Activated naive CD4-positive, alpha-beta T cell treated with anti-CD3 and anti-CD28 coated beads, Interleukin-2, amount 50 U/mL, for 16 hours (primary cell): ENCODE results near the gene CNTNAP5.

Source experiments
- DNase-seq: peaks from one replicate; pipeline ENCODE4 v3.0.0-alpha.2; 2020

CNTNAP5 gene

DNA sequence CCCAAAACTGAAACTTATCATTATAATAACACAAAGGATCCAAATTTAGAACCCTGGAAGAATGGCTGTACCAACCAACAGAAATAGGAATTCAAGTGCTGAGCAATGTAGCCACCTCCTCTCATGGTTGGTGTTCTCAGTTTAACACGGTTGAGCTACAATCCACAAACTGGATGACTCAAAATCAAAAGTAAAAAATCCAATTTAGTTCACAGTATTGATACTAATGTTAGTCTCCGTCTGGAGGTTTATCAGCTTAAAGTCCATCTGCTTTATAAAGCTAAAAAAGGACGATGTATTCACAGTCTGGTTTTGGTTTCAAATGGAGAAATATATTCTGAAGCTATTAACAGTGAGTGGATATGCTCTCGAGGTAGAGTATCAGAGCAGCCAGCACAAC is 40.5 kb downstream of the CNTNAP5 start:
- no peak for DNase-seq

DNA sequence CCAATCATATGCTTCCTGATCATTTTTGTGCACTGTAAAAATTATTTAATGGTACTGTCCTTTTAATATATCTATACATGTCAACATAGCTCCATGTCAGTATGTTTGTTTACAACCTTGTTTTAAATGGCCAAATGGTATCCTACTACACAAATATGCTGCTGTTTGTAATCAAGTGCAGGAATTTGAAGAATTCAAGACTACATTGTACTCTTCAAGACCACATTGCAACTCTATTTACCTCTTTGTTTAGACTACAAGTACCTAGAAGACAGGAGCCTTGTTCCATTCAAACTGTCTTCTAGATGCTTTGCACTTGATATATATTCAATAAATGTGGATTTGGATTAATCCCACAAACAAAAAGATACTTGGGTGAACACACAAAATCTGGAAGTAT is 41.7 kb downstream of the CNTNAP5 start:
- no peak for DNase-seq

DNA sequence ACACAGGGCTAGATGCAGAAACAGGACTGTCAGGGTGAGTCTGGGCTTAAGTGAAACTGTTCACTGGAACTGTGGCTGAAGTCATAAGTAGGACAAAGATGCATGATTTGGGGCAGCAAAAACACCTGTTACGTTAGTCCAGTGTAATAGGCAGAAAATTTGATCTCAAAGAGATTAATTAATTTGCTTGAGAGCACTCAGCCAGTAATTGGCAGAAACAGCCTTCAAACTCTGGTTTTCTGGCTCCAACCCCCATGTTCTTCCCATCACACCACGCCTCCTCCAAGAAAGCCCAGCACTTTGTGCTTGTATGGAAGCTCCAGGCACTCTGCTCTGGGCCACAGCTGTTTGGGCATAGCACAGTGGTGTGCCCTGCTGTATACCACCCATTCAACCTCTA is 54.0 kb downstream of the CNTNAP5 start:
- no peak for DNase-seq

DNA sequence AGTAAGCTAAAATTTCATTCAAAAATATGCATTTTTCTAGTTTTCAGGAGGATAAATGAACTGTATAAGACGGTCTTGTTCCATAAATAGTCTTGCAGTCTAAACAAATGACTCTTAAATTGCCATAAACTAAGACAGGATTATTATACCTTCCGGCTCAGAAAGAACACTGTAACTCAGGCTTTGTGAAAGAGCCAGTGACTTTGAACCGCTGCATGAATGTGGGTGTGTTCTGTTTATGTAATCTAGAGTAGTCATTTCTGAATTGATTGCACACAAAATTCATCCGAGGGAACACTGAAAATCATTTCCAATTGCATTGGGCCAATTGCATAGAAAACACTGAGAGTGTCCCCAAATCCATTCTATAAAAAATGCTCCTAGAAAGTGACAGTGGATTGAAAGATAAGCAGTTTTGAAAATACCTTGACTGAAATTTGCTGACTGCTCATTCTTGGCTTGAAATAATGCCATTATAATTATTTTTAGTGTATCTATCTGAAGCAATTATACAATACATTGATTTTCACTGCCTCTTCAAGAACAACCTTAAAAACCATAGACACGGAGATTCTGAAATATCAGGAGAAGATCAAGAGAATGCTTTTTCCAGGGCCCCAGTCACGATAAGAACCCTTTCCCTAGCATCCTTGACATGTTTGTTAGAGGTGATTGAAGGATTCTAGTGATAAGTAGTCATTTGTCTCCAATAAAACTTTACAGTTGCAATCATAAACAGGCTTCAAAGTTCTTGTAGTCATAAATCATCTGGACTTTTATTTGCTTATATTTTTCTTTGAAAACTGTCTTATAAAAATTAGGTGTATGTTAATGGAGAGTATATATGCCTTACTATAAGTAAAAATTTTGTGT is 55.4 kb downstream of the CNTNAP5 start:
- DNase-seq: no peak

DNA sequence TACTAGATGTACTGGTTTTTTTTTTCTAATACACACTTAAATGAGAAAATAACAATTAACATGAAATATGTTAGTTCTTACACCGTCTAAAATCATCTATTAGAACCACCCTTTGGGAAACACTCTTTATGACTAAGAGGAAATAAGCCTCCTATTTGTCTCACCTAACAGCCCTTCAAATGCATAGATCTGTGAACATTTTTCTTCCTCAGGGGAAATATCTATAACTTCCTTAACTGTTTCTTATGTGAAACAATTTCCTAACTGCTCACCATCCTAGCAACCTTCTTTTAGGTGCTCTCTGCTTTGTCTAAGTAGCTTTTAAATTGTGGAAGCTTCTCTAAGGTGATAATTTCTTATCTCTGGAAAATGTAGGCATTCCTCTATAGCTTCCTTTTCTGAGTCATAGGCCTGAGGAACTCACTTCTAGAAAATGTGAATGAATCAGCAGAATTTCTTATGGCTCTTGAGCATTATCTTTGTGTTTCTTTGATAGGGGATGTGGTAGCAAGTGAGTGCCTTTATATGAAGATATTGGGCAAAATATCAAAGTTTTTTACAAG is 56.1 kb downstream of the CNTNAP5 start:
- no peak for DNase-seq

DNA sequence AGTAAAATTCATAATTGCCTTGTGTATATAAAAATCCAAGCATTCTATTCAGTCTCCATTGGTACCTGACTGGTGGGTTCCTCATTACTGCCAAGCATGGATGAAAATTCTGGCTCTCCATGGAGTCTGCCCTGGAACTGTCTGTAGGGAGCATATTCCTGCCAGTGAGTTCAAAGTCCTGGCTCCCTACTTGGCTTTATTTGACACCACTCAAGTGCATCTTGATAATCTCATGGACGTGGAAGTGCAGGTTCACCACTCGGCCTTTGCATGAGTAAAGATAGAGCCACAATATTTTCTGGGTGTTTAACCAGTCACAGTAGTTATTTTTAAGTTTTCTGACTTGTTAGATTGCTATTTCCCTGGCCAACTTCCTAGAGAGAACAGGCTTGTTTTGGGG is 63.5 kb downstream of the CNTNAP5 start:
- DNase-seq: no peak

DNA sequence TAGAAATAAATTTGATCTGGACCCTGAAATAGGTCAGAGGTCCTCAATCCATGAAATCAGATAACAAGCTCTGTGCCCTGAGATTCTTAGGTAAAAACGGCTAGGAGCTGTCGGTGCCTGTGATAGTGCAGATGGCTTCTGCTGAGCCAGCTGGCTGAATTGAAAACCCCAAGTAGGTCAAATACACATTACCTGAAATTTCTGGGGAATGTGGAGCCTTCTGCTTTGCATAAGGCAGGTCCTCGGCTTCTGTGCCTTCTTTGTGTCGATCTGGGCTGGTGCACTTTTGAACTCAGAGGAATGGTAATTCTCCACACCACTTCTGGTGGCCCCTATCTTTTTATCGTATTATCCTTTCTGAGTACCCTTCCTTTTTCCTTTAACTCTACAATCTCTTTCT is 66.6 kb downstream of the CNTNAP5 start:
- no peak for DNase-seq

DNA sequence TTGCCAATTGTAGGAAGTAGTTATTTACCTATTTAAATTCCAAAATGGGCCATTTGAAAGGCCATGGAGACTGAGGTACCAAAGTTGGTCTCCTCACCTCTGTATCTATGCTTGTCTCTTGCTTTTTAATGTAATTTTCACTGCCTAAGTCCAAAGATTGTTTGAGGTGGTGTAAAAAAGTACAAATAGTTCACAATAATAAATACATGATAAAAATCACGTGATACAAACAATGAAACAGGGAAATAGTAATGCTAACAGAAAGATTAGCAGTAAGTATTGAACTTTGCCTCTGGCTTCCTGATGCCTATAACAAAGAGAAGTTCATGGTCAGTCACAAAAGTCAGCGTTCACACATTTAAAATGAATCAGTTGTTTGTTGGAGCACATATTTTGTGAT is 67.6 kb downstream of the CNTNAP5 start:
- no peak for DNase-seq

DNA sequence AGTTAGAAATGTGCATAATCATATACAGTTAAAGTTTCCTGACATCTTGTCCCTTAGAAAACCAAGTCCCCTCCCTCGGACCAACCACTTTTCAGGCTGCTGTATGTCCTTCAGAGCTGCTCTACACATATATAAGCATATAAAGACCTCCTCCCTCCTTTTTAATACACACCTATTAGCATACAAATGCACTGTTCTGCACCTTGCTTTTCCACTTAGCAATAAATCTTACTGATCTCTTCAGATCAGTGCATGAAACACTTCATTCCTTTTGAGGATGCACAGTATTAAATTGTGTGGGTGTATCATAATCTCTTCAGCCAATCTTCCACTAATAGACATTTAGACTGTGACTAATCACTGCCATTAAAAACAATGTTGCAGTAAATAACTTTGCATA is 79.8 kb downstream of the CNTNAP5 start:
- DNase-seq: no peak

DNA sequence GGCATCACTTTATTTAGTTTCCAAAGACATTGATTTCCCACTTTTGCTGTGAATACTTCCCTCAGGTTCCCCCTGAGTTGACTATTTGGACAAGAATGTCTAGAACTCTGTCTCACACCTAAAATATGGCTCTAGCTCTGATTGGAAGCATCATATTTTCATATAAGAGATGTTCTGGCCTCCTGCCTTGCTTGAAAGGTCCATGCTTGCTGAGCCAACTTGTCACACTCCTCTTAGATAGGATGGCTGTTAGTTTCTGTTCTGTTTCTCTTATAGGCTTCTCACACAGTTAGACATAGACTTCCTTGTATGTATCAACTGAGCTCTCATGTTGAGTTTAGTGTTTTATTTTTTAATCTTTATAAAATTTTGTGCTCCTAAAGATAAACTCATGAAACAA is 87.1 kb downstream of the CNTNAP5 start:
- no peak for DNase-seq

DNA sequence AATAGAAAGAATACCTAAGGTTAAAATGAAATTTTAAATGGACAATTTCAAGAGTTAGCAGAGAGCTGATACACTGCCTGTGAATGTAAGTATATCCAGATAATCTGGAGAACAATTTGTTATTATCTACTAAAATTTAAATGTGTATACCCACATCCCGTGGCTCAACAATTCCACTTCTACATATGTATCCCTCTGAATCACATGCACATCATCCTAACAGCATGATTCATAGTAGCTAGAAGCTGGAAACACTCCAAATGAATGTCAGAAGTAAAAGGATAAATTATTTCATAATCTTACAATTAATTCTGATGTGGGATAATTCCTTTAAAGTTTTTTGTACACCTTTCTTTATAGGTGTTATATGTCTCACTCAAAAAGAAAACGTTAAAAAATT is 87.9 kb downstream of the CNTNAP5 start:
- no peak for DNase-seq

DNA sequence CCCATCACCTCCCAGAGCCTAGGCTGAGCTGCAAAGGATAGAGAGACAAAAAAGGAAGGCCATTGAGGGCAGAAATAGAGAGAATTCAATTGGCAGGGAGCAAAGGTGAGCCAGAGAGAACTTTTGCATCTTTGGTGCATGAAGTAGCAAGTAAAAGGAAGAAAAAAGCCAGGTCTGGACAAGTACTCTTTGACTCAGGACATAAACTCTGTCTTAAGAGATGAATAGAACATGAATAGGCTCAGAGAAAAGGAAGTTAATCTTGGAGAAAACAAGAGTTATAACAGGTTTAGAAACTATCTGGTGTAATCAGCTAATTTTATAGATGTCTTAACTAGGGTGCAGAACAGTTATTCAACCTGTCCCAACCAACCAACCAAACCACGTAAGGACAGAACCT is 95.2 kb downstream of the CNTNAP5 start:
- DNase-seq: no peak

DNA sequence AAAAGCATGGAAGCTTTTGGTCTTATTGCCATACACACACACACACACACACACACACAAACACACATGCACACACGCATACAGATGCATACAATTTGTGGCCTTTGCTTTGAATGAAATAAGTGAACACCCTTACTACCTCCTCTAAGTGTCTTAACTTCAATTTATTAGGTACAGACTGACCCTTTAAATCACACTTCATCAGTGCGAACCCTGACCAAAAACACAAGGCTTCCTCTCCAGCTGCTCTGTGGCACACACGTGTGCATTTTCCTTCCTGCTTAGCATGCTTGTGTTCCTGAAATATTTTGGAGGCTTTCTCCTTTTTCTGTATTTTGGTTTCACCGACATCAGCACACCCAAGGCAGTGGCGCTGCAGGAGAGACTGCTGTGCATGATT is 96.0 kb downstream of the CNTNAP5 start:
- no peak for DNase-seq

DNA sequence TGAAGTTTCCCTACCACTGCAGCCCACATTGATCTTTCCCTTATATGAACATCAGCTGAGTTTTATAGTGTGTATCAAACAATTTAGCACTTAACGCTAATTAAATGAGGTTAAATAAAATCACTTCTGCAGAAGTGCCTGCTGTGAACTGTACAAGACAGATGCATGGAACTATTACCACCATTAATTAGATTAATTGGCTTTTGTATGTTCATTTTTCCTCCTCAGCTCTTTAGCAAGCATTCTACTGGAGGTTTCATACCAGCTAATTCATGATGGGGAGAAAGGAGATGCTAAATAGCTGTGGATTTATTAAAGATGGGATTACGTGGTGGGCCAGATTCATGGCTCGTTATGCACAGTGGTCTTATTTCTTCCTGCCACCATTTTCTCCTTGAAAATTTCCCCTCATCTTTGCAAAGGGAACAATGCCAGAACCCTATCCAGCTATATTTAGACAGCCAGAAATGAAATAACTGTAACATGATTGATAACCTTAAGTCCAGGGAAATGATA is 96.7 kb downstream of the CNTNAP5 start:
- no peak for DNase-seq

DNA sequence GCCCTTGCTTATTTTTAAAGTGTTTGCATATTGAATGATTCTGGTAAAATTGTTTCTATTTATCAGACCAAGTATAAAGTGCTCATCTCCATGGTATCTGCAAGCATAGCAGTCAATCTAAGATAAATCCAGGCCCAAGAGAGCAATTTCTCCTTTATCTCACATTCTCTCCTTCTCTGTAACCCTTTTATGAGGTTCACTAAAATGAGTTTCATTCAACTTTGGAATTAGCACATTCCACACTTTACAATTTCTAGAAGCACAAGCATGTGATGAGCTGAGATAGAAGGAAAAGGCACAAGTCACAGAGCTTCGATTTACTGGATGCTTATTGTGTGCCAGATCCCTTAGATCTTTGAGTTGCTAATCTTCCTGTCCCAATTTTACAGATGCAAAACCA is 97.3 kb downstream of the CNTNAP5 start:
- no peak for DNase-seq

DNA sequence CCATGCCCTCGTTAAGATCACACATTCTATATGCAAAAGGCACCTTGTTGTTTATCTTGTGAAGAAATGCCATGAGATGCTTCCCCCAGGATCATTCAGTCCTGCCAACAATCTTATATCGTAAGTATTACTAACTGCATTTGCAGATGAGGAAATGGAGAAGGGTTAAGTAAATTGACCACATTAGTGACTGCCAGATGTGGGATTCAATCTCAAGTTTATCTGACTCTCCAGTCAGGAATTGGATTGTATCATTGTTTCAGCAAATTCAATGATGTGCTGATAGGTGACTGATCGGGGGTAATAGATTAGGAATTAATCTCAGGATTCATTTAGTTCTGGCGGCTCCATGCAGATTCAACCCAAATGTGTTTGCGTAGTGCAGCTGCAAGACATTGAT is 106.2 kb downstream of the CNTNAP5 start:
- no peak for DNase-seq

DNA sequence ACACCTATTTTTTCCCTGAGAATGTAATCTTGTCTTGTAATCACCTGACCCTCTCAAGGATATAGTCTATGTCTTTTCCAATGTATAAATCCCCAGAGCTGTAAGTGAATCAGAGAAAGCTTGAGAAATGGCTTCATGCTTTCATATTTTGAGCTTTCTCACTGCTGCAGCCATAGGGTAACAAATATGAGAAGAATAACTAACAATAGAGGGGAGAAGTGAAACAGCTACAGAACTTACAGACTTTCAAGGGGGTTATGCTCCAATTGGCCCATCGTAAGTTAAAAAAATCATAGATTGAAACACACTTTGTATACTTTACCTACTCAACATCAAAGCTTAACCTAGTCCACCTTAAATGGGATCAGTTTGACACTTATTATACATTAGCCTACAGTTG is 111.0 kb downstream of the CNTNAP5 start:
- DNase-seq: no peak

DNA sequence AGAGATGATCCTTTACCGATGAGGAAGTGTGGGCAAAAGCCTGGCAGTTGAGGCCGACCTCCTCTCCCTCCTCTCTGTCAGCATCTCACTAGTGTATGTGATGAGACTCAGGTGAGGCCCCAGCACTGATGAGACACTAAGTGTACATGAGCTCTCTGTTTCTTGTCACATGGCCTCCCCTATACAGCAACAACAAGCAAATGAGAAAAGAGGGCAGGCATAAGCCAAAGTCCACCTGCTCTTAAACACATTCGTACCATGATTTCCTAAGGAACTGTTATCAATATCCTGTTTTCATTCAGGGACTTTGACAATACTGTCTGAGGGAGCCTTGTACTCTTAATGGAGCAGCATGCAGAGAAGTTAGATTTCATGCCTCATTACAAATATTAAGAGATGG is 113.0 kb downstream of the CNTNAP5 start:
- no peak for DNase-seq

DNA sequence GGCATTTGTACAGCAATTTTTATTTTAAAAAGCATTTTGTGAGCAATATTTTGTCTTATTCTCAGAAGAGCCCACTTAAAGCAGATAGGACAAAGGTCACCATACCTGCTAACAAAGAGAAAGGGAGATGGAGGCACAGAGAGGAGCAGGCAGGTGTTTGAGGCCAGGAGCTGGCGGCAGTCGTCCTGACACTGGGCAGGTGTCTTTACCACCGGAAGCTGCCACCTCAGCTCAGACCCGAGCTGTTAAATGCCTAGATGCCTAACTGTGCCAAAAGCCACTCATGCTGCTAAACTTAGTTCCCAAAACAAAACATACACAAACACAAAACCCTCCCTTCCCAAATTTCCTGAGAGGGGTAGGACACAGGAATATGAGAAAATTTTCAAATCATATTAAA is 120.9 kb downstream of the CNTNAP5 start:
- DNase-seq: no peak

DNA sequence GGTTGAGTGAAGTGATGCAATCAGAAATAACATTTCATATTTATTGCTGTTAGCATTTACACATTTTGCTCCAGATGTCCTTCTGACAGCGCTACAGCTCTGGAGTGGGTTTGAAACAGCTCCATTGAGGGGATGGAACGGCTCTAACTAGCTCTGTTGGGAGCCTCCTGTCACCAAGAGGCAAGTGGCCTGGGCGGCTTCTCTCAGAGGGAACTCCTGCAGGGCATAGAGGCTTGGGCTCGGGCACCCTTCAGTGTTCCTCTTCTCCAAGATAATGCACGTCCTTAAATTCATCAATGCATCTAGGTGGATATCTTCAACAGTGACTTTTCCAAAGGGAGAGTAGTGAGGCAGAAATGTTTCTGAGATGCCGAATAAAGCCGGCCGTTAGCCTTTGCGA is 122.5 kb downstream of the CNTNAP5 start:
- no peak for DNase-seq

DNA sequence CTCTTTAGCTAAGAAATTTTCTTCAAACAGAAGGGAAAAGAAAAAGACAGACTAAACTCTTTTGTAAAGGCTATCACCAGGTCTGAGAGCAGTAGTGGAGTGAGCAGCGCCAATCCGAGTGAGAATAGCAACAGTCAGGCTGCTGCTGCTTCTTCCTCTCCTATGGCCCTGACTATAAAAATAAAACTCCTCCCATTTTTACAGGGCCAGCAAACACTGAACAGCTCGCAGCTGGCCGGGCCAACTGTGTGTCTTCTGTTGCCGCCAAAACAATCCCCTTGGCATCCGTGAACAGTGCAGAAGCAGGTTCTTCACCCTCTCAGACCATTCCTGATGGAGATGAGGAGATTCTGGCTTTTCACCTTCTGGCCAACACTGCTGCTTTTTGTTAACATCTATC is 124.5 kb downstream of the CNTNAP5 start:
- DNase-seq: no peak

DNA sequence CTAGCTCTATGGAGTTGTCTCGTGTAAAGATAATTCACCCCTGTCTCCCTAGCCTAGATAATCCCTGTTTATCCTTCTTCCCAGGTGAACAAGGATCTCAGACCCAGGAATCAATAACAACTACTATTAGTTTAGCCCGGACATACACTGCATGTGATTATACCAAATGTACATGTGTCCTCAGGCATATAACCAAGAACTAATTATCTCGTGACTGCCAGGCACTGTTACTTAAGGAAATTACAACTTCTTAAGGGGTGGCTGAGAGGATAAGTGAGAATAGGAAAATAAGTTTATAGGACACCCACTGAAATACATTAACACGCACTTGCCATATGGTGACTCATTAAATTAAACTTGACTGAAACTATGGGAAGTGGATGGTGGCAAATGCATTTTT is 126.6 kb downstream of the CNTNAP5 start:
- DNase-seq: no peak

DNA sequence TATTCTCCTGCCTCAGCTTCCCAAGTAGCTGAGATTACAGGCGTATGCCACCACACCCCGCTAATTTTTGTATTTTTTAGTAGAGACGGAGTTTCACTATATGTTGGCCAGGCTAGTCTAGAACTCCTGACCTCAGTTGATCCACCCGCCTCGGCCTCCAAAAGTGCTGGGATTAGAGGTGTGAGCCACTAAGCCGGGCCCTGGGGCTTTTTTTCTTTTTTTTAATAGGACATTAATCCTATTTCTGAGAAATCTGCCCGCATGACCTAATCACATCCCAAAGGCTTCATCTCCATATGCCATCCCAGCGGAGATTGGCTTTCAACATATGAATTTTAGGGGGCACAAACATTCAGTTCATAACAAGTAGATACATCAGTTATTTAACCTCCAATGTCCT is 128.6 kb downstream of the CNTNAP5 start:
- no peak for DNase-seq

DNA sequence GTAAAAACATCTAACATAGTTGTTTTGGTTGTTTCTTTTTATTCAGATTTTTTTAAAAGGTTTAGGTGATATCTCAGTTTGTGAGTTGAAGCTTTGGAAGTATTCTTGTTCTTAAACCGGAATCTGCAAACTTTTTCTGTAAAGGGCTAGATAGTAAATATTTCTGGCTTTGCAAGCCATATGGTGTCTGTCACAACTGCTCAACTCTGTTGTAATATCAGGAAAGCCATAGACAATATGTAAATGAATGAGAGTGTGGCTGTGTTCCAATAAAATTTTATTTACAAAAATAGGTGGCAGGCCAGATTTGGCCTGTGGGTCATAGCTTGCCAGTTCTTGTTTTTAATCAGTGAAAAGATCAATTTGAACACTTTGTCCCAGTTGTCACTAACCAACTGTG is 134.1 kb downstream of the CNTNAP5 start:
- DNase-seq: no peak

DNA sequence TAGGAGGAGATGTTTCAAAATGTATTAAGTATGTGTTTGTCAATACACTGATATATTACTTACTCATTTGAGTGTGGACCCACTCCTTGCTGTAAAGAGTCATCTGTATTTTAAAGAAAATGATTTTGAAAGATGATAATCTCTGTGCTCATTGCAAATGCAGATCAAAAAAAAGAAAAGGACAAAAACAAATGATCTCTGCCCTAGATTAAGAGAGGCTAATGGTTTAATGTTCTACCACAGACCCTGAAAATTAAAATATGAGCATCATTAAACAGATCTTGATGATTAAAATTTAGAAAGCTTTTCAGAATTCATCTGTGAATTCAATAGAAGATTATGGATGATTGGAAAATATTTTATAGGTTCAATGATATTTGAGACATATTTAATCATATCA is 136.5 kb downstream of the CNTNAP5 start:
- no peak for DNase-seq
